HepG2 (cell line): ENCODE data around the gene XRCC1. TPM values are rescaled to one million over a fixed set of nuclear protein-coding genes. Genes with fewer than 3 reads are reported as not detected.

Experiments
- AGO1 ChIP-seq: fragments of 200-400 bp; formaldehyde crosslinking; IDR thresholded peaks from 2 replicates; pipeline ENCODE4 v1.6.1; 2017; ENCODE audit warnings: mild to moderate bottlenecking, low read depth, low read length, moderate library complexity; ENCODE audit not compliant: poor library complexity, severe bottlenecking
- HOXA9 ChIP-seq: sonication (generic); formaldehyde crosslinking; IDR thresholded peaks from 2 replicates; pipeline ENCODE4 v1.8.1; 2022; ENCODE audit warnings: missing genetic modification reagents, mild to moderate bottlenecking, moderate library complexity, borderline replicate concordance
- MAFF ChIP-seq: IDR thresholded peaks from 2 replicates; pipeline ENCODE4 v1.6.1; 2011; ENCODE audit warnings: low read depth, low read length, improper control_type of control experiment
- MAZ ChIP-seq, 2 experiments: sonication (generic) in 1 of 2; formaldehyde crosslinking in 1 of 2; IDR thresholded peaks; 2 replicates each; pipeline versions ENCODE4 v1.5.0 to v1.6.1; 2012 to 2020; ENCODE audit warnings: low read depth in 2 of 2, mild to moderate bottlenecking in 2 of 2, borderline replicate concordance in 1 of 2, improper control_type of control experiment in 1 of 2, low read length in 1 of 2, missing genetic modification reagents in 1 of 2, moderate library complexity in 1 of 2
- MEIS1 ChIP-seq: sonication (generic); formaldehyde crosslinking; IDR thresholded peaks from 2 replicates; pipeline ENCODE4 v1.9.0; 2021; ENCODE audit warnings: mild to moderate bottlenecking, missing genetic modification reagents, moderate library complexity, borderline replicate concordance
- MXD4 ChIP-seq: IDR thresholded peaks from 2 replicates; pipeline ENCODE4 v1.6.1; 2016; ENCODE audit warnings: mild to moderate bottlenecking, missing biosample characterization, missing genetic modification reagents
- MXI1 ChIP-seq: IDR thresholded peaks from 3 replicates; pipeline ENCODE4 v1.6.1; 2012; ENCODE audit warnings: low read depth, low read length, inconsistent platforms, borderline replicate concordance
- PITX1 ChIP-seq: sonication (generic); formaldehyde crosslinking; IDR thresholded peaks from 2 replicates; pipeline ENCODE4 v1.5.1; 2020; ENCODE audit warnings: mild to moderate bottlenecking, missing genetic modification reagents
- ZNF441 ChIP-seq: sonication (generic); formaldehyde crosslinking; IDR thresholded peaks from 2 replicates; pipeline ENCODE4 v1.7.0; 2021; ENCODE audit warnings: missing genetic modification reagents, borderline replicate concordance
- ZNF7 ChIP-seq: IDR thresholded peaks from 2 replicates; pipeline ENCODE4 v1.6.1; 2016; ENCODE audit warnings: missing biosample characterization, missing genetic modification reagents
- ZNF713 ChIP-seq: sonication (generic); formaldehyde crosslinking; IDR thresholded peaks from 2 replicates; pipeline ENCODE4 v1.4.0; 2020; ENCODE audit warnings: mild to moderate bottlenecking, missing genetic modification reagents
- ZNF724P ChIP-seq: sonication (generic); formaldehyde crosslinking; IDR thresholded peaks from 2 replicates; pipeline ENCODE4 v1.8.0; 2022; ENCODE audit warnings: missing genetic modification reagents, borderline replicate concordance
- ZNF766 ChIP-seq: sonication (generic); formaldehyde crosslinking; IDR thresholded peaks from 2 replicates; pipeline ENCODE4 v1.5.0; 2020; ENCODE audit warnings: missing genetic modification reagents, borderline replicate concordance
- polyA plus RNA-seq, 8 experiments: library from polyadenylated mRNA; depleted of rRNA in 3 of 8; stranded (reverse) in 7 of 8; unstranded in 1 of 8; fragments of >200 nt; fragmentation: Illumina TruSeq in 4 of 8; extraction: Trizol in 4 of 8; gene quantifications; 2 replicates each; pipeline versions ENCODE4 v1.2.1 to v1.2.3, GENCODE V29; 2011 to 2016; ENCODE audit warnings: low read depth in 4 of 8, missing spikeins in 1 of 8, mixed read lengths in 1 of 8; ENCODE audit not compliant: insufficient read depth in 1 of 8
- total RNA-seq, 5 experiments: library from RNA; depleted of rRNA; stranded (reverse); fragments of >200 nt; fragmentation: Illumina TruSeq; extraction: Trizol; gene quantifications; 2 replicates each; pipeline ENCODE4 v1.2.3, GENCODE V29; 2016; ENCODE audit warnings: low read depth in 1 of 5
- TF ChIP-seq, protein P1 (sequence below): sonication (generic); formaldehyde crosslinking; IDR thresholded peaks from 2 replicates; pipeline ENCODE4 v1.5.0; 2020; ENCODE audit warnings: mild to moderate bottlenecking, missing genetic modification reagents, moderate library complexity
- TF ChIP-seq, protein P2 (sequence below): sonication (generic); formaldehyde crosslinking; IDR thresholded peaks from 2 replicates; pipeline ENCODE4 v1.4.0; 2020; ENCODE audit warnings: mild to moderate bottlenecking, low read depth, missing genetic modification reagents
- TF ChIP-seq, protein P3 (sequence below): sonication (generic); IDR thresholded peaks from 2 replicates; pipeline ENCODE4 v1.6.1; 2016; ENCODE audit warnings: low read depth, borderline replicate concordance
- TF ChIP-seq, protein P4 (sequence below): sonication (generic); formaldehyde crosslinking; IDR thresholded peaks from 2 replicates; pipeline ENCODE4 v1.5.1; 2020; ENCODE audit warnings: mild to moderate bottlenecking, missing genetic modification reagents, moderate library complexity

XRCC1 gene
- total and polyA plus RNA-seq, 2 of the 13 experiments (the other 11 are each of a cell fraction or from before 2014, with no cell fraction given), result 24.7 to 26.3 TPM

DNA sequence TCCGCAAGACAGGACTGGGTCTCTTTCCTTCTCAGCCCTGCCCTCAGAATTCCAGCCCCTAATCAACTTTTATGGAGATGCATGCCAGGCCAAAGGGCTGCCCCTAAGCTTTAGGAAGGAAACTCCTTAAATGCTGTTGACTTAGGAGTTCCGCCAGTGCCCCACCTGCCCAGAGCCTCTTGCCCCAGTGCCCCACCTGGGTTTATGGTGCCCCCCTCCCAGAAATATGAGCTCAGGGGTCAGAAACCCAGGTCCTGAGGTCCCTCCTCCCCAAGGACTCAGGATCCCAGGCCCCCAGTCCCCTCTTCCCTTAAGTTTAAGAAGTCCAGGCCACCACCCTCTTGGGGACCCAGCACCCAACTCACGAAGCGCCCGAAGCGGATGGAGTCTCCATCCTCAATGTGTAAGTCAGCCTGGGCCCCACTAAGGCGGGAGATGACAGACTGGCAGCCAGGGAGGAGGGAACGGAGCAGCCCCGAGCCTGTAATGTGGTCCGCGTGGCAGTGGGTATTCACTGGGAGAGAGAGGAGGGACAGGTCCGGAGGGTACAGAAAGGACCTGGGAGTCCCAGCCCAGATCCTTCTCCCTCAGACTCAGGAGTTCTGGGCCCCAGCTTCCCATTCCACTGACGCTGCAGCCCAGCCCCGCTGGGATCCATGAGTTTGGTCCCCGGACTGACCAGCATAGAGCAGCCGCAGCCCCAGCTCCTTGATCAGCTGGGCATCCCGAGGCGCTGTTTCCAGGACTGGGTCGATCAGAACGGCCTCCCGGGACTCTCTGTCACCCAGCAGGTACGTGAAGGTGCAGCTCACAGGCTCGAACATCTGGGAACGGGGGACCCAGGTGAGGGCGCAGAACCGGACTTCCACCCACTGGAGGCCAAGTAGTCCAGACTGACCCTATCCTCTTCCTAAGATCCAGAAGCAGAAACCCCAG, 49.2 kb downstream of the XRCC1 start (continued):
- TF ChIP-seq, protein P1, sequence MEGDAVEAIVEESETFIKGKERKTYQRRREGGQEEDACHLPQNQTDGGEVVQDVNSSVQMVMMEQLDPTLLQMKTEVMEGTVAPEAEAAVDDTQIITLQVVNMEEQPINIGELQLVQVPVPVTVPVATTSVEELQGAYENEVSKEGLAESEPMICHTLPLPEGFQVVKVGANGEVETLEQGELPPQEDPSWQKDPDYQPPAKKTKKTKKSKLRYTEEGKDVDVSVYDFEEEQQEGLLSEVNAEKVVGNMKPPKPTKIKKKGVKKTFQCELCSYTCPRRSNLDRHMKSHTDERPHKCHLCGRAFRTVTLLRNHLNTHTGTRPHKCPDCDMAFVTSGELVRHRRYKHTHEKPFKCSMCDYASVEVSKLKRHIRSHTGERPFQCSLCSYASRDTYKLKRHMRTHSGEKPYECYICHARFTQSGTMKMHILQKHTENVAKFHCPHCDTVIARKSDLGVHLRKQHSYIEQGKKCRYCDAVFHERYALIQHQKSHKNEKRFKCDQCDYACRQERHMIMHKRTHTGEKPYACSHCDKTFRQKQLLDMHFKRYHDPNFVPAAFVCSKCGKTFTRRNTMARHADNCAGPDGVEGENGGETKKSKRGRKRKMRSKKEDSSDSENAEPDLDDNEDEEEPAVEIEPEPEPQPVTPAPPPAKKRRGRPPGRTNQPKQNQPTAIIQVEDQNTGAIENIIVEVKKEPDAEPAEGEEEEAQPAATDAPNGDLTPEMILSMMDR (CRISPR knock-in tag), result 0 out of 2 replicates have a peak, but pooled peaks have one; percentile 9
- TF ChIP-seq ZNF724P (CRISPR knock-in tag), result no peak
- TF ChIP-seq, protein P2, sequence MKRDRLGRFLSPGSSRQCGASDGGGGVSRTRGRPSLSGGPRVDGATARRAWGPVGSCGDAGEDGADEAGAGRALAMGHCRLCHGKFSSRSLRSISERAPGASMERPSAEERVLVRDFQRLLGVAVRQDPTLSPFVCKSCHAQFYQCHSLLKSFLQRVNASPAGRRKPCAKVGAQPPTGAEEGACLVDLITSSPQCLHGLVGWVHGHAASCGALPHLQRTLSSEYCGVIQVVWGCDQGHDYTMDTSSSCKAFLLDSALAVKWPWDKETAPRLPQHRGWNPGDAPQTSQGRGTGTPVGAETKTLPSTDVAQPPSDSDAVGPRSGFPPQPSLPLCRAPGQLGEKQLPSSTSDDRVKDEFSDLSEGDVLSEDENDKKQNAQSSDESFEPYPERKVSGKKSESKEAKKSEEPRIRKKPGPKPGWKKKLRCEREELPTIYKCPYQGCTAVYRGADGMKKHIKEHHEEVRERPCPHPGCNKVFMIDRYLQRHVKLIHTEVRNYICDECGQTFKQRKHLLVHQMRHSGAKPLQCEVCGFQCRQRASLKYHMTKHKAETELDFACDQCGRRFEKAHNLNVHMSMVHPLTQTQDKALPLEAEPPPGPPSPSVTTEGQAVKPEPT (CRISPR knock-in tag), result peak; percentile 37
- TF ChIP-seq PITX1 (CRISPR knock-in tag), result 0 out of 2 replicates have a peak, but pooled peaks have one; percentile 4
- TF ChIP-seq MEIS1 (CRISPR knock-in tag), result 0 out of 2 replicates have a peak, but pooled peaks have one; percentile 25
- TF ChIP-seq MXI1, result 0 out of 3 replicates have a peak, but pooled peaks have one; percentile 12
- TF ChIP-seq AGO1, result no peak
- TF ChIP-seq ZNF7, result no peak
- 0 out of 2 replicates have a peak, but pooled peaks have one; percentile 5 for TF ChIP-seq ZNF766 (CRISPR knock-in tag)
- TF ChIP-seq MAFF, result no peak
- TF ChIP-seq, protein P3, sequence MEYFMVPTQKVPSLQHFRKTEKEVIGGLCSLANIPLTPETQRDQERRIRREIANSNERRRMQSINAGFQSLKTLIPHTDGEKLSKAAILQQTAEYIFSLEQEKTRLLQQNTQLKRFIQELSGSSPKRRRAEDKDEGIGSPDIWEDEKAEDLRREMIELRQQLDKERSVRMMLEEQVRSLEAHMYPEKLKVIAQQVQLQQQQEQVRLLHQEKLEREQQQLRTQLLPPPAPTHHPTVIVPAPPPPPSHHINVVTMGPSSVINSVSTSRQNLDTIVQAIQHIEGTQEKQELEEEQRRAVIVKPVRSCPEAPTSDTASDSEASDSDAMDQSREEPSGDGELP, result peak; percentile 87; the same call in 1 of the 2 replicates
- TF ChIP-seq MXD4, result no peak
- TF ChIP-seq MAZ (IDR thresholded peaks at IDR 0.05; ENCODE audit: borderline replicate concordance, low read depth, low read length), result no peak
- no peak; the same call in 1 of the 2 replicates for TF ChIP-seq MAZ (CRISPR knock-in tag; IDR thresholded peaks at IDR 0.05; ENCODE audit: low read depth)
- TF ChIP-seq HOXA9 (CRISPR knock-in tag), result no peak
- TF ChIP-seq ZNF441, result 0 out of 2 replicates have a peak, but pooled peaks have one; percentile 27
- TF ChIP-seq, protein P4, sequence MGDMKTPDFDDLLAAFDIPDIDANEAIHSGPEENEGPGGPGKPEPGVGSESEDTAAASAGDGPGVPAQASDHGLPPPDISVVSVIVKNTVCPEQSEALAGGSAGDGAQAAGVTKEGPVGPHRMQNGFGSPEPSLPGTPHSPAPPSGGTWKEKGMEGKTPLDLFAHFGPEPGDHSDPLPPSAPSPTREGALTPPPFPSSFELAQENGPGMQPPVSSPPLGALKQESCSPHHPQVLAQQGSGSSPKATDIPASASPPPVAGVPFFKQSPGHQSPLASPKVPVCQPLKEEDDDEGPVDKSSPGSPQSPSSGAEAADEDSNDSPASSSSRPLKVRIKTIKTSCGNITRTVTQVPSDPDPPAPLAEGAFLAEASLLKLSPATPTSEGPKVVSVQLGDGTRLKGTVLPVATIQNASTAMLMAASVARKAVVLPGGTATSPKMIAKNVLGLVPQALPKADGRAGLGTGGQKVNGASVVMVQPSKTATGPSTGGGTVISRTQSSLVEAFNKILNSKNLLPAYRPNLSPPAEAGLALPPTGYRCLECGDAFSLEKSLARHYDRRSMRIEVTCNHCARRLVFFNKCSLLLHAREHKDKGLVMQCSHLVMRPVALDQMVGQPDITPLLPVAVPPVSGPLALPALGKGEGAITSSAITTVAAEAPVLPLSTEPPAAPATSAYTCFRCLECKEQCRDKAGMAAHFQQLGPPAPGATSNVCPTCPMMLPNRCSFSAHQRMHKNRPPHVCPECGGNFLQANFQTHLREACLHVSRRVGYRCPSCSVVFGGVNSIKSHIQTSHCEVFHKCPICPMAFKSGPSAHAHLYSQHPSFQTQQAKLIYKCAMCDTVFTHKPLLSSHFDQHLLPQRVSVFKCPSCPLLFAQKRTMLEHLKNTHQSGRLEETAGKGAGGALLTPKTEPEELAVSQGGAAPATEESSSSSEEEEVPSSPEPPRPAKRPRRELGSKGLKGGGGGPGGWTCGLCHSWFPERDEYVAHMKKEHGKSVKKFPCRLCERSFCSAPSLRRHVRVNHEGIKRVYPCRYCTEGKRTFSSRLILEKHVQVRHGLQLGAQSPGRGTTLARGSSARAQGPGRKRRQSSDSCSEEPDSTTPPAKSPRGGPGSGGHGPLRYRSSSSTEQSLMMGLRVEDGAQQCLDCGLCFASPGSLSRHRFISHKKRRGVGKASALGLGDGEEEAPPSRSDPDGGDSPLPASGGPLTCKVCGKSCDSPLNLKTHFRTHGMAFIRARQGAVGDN (CRISPR knock-in tag), result 0 out of 2 replicates have a peak, but pooled peaks have one; percentile 7
- TF ChIP-seq ZNF713 (CRISPR knock-in tag), result no peak
